SK-N-MC (cell line): ENCODE measurements around the gene ZNF761.
"Not testable (repeated sequence)": the region's sequence is repeated elsewhere in the genome, so short reads cannot be mapped to it uniquely, and the experiment has no call there.

ENCODE experiments used
- DNase-seq: peaks from one replicate; pipeline ENCODE4 v3.0.0-alpha.2; 2011; ENCODE audit warnings: low read depth, low spot score
- H3K27ac ChIP-seq: fragments of 200-600 bp; sonication (generic); 2 replicates; pipeline ENCODE4 v1.5.1; 2016; ENCODE audit warnings: mixed run types
- H3K36me3 ChIP-seq: fragments of 200-600 bp; sonication (generic); 2 replicates; pipeline ENCODE4 v1.6.1; 2017; ENCODE audit warnings: antibody characterized with exemption, low read length, mixed read lengths; ENCODE audit not compliant: insufficient read depth
- H3K4me3 ChIP-seq: fragments of 200-600 bp; sonication (generic); 2 replicates; pipeline ENCODE4 v1.5.1; 2016
- H3K9ac ChIP-seq: fragments of 200-600 bp; sonication (generic); 2 replicates; pipeline ENCODE4 v1.8.0; 2017; ENCODE audit warnings: mixed run types, mixed read lengths; ENCODE audit not compliant: insufficient read length
- H3K9me3 ChIP-seq: fragments of 200-600 bp; sonication (generic); 2 replicates; pipeline ENCODE4 v1.6.1; 2017; ENCODE audit warnings: low read depth, mild to moderate bottlenecking, antibody characterized with exemption, low read length, moderate library complexity, mixed read lengths
- EZH2 ChIP-seq: fragments of 200-600 bp; sonication (generic); IDR thresholded peaks from one replicate; pipeline ENCODE4 v1.6.1; 2017; ENCODE audit warnings: antibody characterized with exemption
- FOXP2 ChIP-seq: optimal IDR thresholded peaks from 2 replicates; pipeline ENCODE3; 2011; ENCODE audit warnings: mild to moderate bottlenecking, moderate library complexity; ENCODE audit not compliant: insufficient read depth; ENCODE audit errors: extremely low read length, control extremely low read depth
- POLR2AphosphoS5 ChIP-seq: IDR thresholded peaks from 2 replicates; pipeline ENCODE4 v1.6.1; 2012; ENCODE audit warnings: mild to moderate bottlenecking, low read depth, low read length, borderline replicate concordance

The ZNF761 gene

GRCh38 chr19:53471916-53472315 lies 40.1 kb downstream of the ZNF761 start:
- H3K9me3 ChIP-seq: no peaks in the 10 kb centered on the region
- no peak for DNase-seq
- TF ChIP-seq EZH2: no peak
- no peak for TF ChIP-seq POLR2AphosphoS5
- no peak for TF ChIP-seq FOXP2
- H3K27ac ChIP-seq: no peak overlapping the region
- H3K9ac ChIP-seq: no peak overlapping the region
- peaks cover 16% of the 10 kb centered on the region; the same call in 1 of the 2 replicates for H3K36me3 ChIP-seq
- no peak overlapping the region for H3K4me3 ChIP-seq

GRCh38 chr19:53474832-53475231 lies 43.0 kb downstream of the ZNF761 start:
- H3K9me3 ChIP-seq, H3K4me3 ChIP-seq, H3K9ac ChIP-seq, H3K27ac ChIP-seq, DNase-seq: not testable (repeated sequence)
- H3K36me3 ChIP-seq: peaks cover 26% of the 10 kb centered on the region

GRCh38 chr19:53475470-53475869 lies 43.7 kb downstream of the ZNF761 start:
- not testable (repeated sequence) for DNase-seq, H3K4me3 ChIP-seq, H3K27ac ChIP-seq, H3K9me3 ChIP-seq, H3K9ac ChIP-seq
- H3K36me3 ChIP-seq: peaks cover 26% of the 10 kb centered on the region

GRCh38 chr19:53483751-53484150 lies 52.0 kb downstream of the ZNF761 start:
- not testable (repeated sequence) for H3K9ac ChIP-seq, DNase-seq, H3K4me3 ChIP-seq, H3K9me3 ChIP-seq, H3K27ac ChIP-seq
- H3K36me3 ChIP-seq: peaks cover 38% of the 10 kb centered on the region

- H3K4me3 ChIP-seq: no peak overlapping the region
- DNase-seq: no peak
- H3K27ac ChIP-seq: no peak overlapping the region
- H3K9ac ChIP-seq: no peak overlapping the region
- peaks cover 46% of the 10 kb centered on the region for H3K36me3 ChIP-seq
- H3K9me3 ChIP-seq: peaks cover under 1% of the 10 kb centered on the region; the same call in 1 of the 2 replicates
- TF ChIP-seq EZH2 (no peak), POLR2AphosphoS5 (no peak), FOXP2 (no peak)
Measured at GRCh38 chr19:53485046-53486004, 53.5 kb downstream of the ZNF761 start.

GRCh38 chr19:53492153-53492552 lies 60.4 kb downstream of the ZNF761 start:
- Histone ChIP-seq H3K4me3 (no peak overlapping the region), H3K36me3 (peaks cover 45% of the 10 kb centered on the region), H3K9ac (no peak overlapping the region), H3K27ac (no peak overlapping the region), H3K9me3 (peaks cover 13% of the 10 kb centered on the region; the same call in 1 of the 2 replicates)
- TF ChIP-seq POLR2AphosphoS5: no peak
- TF ChIP-seq FOXP2: no peak
- TF ChIP-seq EZH2: no peak
- no peak for DNase-seq

GRCh38 chr19:53497311-53498023 lies 65.7 kb downstream of the ZNF761 start:
- not testable (repeated sequence) for H3K9me3 ChIP-seq, H3K36me3 ChIP-seq, H3K27ac ChIP-seq, DNase-seq, H3K9ac ChIP-seq, H3K4me3 ChIP-seq

GRCh38 chr19:53498024-53498395 lies 66.2 kb downstream of the ZNF761 start:
- H3K9ac ChIP-seq, DNase-seq, H3K27ac ChIP-seq, H3K9me3 ChIP-seq, H3K36me3 ChIP-seq, H3K4me3 ChIP-seq: not testable (repeated sequence)

GRCh38 chr19:53503151-53503550 lies 71.4 kb downstream of the ZNF761 start:
- H3K9me3 ChIP-seq, H3K36me3 ChIP-seq, DNase-seq, H3K4me3 ChIP-seq, H3K27ac ChIP-seq, H3K9ac ChIP-seq: not testable (repeated sequence)

- peak overlapping the region; percentile 57; the same call in 1 of the 2 replicates for H3K4me3 ChIP-seq
- DNase-seq, H3K9me3 ChIP-seq, H3K27ac ChIP-seq, H3K36me3 ChIP-seq, H3K9ac ChIP-seq: not testable (repeated sequence)
Measured at GRCh38 chr19:53503671-53504364, 72.0 kb downstream of the ZNF761 start.

GRCh38 chr19:53504365-53504703 lies 72.5 kb downstream of the ZNF761 start:
- H3K27ac ChIP-seq, H3K9ac ChIP-seq, H3K36me3 ChIP-seq, DNase-seq, H3K9me3 ChIP-seq: not testable (repeated sequence)
- H3K4me3 ChIP-seq: peak overlapping the region; percentile 57
